Loucy (cell line): ENCODE results near the gene ZBTB7B.

Experiments
- H2AFZ ChIP-seq: fragments of 200-600 bp; sonication (generic); 2 replicates; pipeline ENCODE4 v1.6.0; 2016; ENCODE audit warnings: antibody characterized with exemption, mild to moderate bottlenecking, low read length, moderate library complexity
- H3F3A ChIP-seq: fragments of 200-600 bp; 2 replicates; pipeline ENCODE4 v1.6.0; 2016; ENCODE audit warnings: antibody characterized with exemption, low read depth, mild to moderate bottlenecking
- H3K27me3 ChIP-seq: fragments of 200-600 bp; sonication (generic); 2 replicates; pipeline ENCODE4 v1.6.1; 2014; ENCODE audit warnings: low read length, mild to moderate bottlenecking; ENCODE audit not compliant: insufficient read depth, poor library complexity, severe bottlenecking
- H3K36me3 ChIP-seq: fragments of 200-600 bp; sonication (generic); 2 replicates; pipeline ENCODE4 v1.6.1; 2016; ENCODE audit warnings: low read length; ENCODE audit not compliant: insufficient read depth
- H3K4me1 ChIP-seq: fragments of 200-600 bp; sonication (generic); 2 replicates; pipeline ENCODE4 v1.5.1; 2014; ENCODE audit warnings: low read length, mild to moderate bottlenecking; ENCODE audit not compliant: insufficient read depth, poor library complexity, severe bottlenecking
- H3K4me2 ChIP-seq: fragments of 200-600 bp; sonication (generic); 2 replicates; pipeline ENCODE4 v1.6.0; 2014; ENCODE audit warnings: antibody characterized with exemption, low read length, low read depth, mild to moderate bottlenecking; ENCODE audit not compliant: poor library complexity, severe bottlenecking
- H3K4me3 ChIP-seq: fragments of 200-600 bp; sonication (generic); 2 replicates; pipeline ENCODE4 v1.5.1; 2014; ENCODE audit warnings: low read length, mild to moderate bottlenecking, mixed read lengths; ENCODE audit not compliant: poor library complexity, severe bottlenecking
- H3K79me2 ChIP-seq: fragments of 200-600 bp; sonication (generic); 2 replicates; pipeline ENCODE4 v1.6.1; 2014; ENCODE audit warnings: low read length; ENCODE audit not compliant: insufficient read depth
- H3K9ac ChIP-seq: fragments of 200-600 bp; sonication (generic); 2 replicates; pipeline ENCODE4 v1.6.0; 2014; ENCODE audit warnings: mild to moderate bottlenecking, low read depth, low read length, moderate library complexity; ENCODE audit not compliant: poor library complexity, severe bottlenecking
- H3K9me2 ChIP-seq: fragments of 200-600 bp; sonication (generic); replicated peaks from 2 replicates; pipeline ENCODE4 v1.6.1; 2016; ENCODE audit warnings: low read depth, low read length, mixed read lengths
- H3K9me3 ChIP-seq: fragments of 200-600 bp; sonication (generic); 2 replicates; pipeline ENCODE4 v1.6.1; 2014; ENCODE audit warnings: mild to moderate bottlenecking, antibody characterized with exemption, low read length, low read depth; ENCODE audit not compliant: insufficient read depth
- H4K20me1 ChIP-seq: fragments of 200-600 bp; sonication (generic); 2 replicates; pipeline ENCODE4 v1.6.0; 2014; ENCODE audit warnings: antibody characterized with exemption, low read length, mild to moderate bottlenecking; ENCODE audit not compliant: insufficient read depth, poor library complexity, severe bottlenecking
- CTCF ChIP-seq: fragments of 200-600 bp; sonication (generic); conservative IDR thresholded peaks from 2 replicates; pipeline ENCODE4 v1.5.1; 2014; ENCODE audit warnings: mild to moderate bottlenecking, antibody characterized with exemption, low read length
- EZH2phosphoT487 ChIP-seq: fragments of 200-600 bp; IDR thresholded peaks from 2 replicates; pipeline ENCODE4 v1.6.1; 2018; ENCODE audit warnings: antibody characterized with exemption, mild to moderate bottlenecking, moderate library complexity, borderline replicate concordance

Gene ZBTB7B

GRCh38 chr1:155062151-155062686 lies 59.6 kb downstream of the ZBTB7B start:
- Histone ChIP-seq H3K27me3 (no peaks in the 10 kb centered on the region), H2AFZ (peak overlapping the region; percentile 74; the same call in 1 of the 2 replicates), H4K20me1 (peaks cover 12% of the 10 kb centered on the region), H3K79me2 (peaks cover 29% of the 10 kb centered on the region), H3K4me1 (peaks cover 40% of the 10 kb centered on the region), H3K4me2 (peak overlapping the region; percentile 92), H3K9me3 (no peaks in the 10 kb centered on the region), H3K9ac (peak overlapping the region; percentile 33), H3K4me3 (peak overlapping the region; percentile 85), H3K36me3 (no peaks in the 10 kb centered on the region), H3K9me2 (no peaks in the 10 kb centered on the region), H3F3A (no peaks in the 10 kb centered on the region)
- no peak for TF ChIP-seq CTCF
- TF ChIP-seq EZH2phosphoT487 = no peak

GRCh38 chr1:155062702-155063411 lies 60.3 kb downstream of the ZBTB7B start:
- H4K20me1 ChIP-seq = peaks cover 12% of the 10 kb centered on the region
- H3K36me3 ChIP-seq = no peaks in the 10 kb centered on the region
- peaks cover 40% of the 10 kb centered on the region for H3K4me1 ChIP-seq
- peak overlapping the region; percentile 92 for H3K4me2 ChIP-seq
- H3K9me3 ChIP-seq = no peaks in the 10 kb centered on the region
- TF ChIP-seq EZH2phosphoT487 (no peak), CTCF (peak; percentile 77)
- H3K27me3 ChIP-seq = no peaks in the 10 kb centered on the region
- peak overlapping the region; percentile 33 for H3K9ac ChIP-seq
- peak overlapping the region; percentile 85 for H3K4me3 ChIP-seq
- H2AFZ ChIP-seq = peak overlapping the region; percentile 74; the same call in 1 of the 2 replicates
- H3K9me2 ChIP-seq = no peaks in the 10 kb centered on the region
- H3K79me2 ChIP-seq = peaks cover 29% of the 10 kb centered on the region
- H3F3A ChIP-seq = no peaks in the 10 kb centered on the region

GRCh38 chr1:155063550-155064110 lies 61.0 kb downstream of the ZBTB7B start, which contains the start of gene EFNA4:
Gene EFNA4, plus strand, starts transcription at chr1:155063740. Its CDS starts 84 bp downstream, at chr1:155063824.
- Histone ChIP-seq H3K9me3 (no peaks in the 10 kb centered on the region), H2AFZ (peak within 1 kb of the TSS; percentile 74), H3K4me1 (peaks cover 42% of the 10 kb centered on the region), H3K4me2 (peak within 1 kb of the TSS; percentile 92), H4K20me1 (peaks cover 12% of the 10 kb centered on the region), H3K27me3 (no peaks in the 10 kb centered on the region), H3K4me3 (peak within 1 kb of the TSS; percentile 85), H3K36me3 (no peaks in the 10 kb centered on the region), H3K9me2 (no peaks in the 10 kb centered on the region), H3K9ac (peak within 1 kb of the TSS; percentile 77), H3F3A (no peaks in the 10 kb centered on the region), H3K79me2 (peaks cover 29% of the 10 kb centered on the region)
- TF ChIP-seq CTCF = no peak
- no peak for TF ChIP-seq EZH2phosphoT487
